ENCODE data around the gene DOCK11. TPM values are rescaled to one million over a fixed set of nuclear protein-coding genes. Genes with fewer than 3 reads are reported as not detected.

Gene DOCK11
- total and polyA plus RNA-seq, 2 donors (not counting 3 experiments of a cell fraction or from before 2014, with no cell fraction given): 0.37 to 0.86 TPM

DNA sequence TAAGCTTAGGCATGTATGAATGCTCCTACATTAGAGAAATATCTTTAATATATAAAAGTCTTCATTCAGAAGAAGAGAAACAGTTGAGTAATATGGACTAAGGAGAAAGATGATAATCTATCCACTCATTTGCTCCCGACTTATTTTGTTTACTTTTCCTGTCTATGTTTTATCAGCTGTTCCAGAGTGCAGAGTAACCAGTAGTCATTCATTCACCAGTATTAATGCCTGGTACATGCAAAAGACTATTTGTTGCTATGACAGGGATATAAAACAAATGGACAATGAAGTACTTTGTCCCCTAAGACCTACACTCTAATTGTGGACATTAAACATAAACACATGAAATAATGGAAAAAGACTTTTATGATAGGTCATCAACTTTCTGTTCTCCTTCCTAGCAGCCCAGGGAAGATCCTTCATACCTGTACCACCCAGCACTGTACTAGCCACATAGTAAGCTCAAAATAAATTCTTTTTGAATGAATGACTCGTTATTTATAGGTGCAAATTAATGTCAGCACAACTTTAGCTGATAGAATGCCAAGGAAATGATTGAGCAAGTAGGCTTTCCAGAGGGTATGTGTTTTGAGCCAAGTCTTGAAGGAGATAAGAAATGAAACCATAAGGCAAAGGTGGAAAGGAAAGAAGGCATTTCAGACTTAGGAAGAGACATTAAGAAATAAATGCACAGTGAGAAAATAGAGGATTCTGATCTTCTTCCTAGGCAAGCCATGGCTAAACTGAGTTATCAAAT is 186.8 kb downstream of the DOCK11 start:
- no TSS peak for BruUV-seq (replicated peaks)
- intact Hi-C loops (cut with micrococcal nuclease) (no loop called here), dilution Hi-C loops (cut with MboI; ENCODE audit: extremely low pct_ligation_motif_present, low sequenced_read_pairs) (no loop called here)
- Histone ChIP-seq H3K4me1 (ENCODE audit: control insufficient read depth, extremely low read depth, insufficient read depth, low read length) (no peaks in the 10 kb centered on the region), H3K36me3 (ENCODE audit: control insufficient read depth in 2 of 2, extremely low read depth in 1 of 2, insufficient read depth in 2 of 2, low read length in 2 of 2) (no peaks in the 10 kb centered on the region), H3K4me2 (ENCODE audit: insufficient read depth, low read length) (no peak overlapping the region), H3K9ac (replicated peaks; ENCODE audit: extremely low read depth, insufficient read depth, low read length) (no peak overlapping the region), H3K9me3 (replicated peaks; ENCODE audit: control insufficient read depth, insufficient read depth, low read length) (no peaks in the 10 kb centered on the region), H3K9me1 (replicated peaks; ENCODE audit: control insufficient read depth, extremely low read depth, insufficient read depth, low read length) (no peaks in the 10 kb centered on the region), H2AFZ (ENCODE audit: low read depth, low read length) (no peak overlapping the region), H4K20me1 (replicated peaks; ENCODE audit: control insufficient read depth, extremely low read depth, insufficient read depth, low read length) (no peaks in the 10 kb centered on the region), H3K27me3 (ENCODE audit: control insufficient read depth in 2 of 2, insufficient read depth in 2 of 2, low read length in 2 of 2) (no peaks in the 10 kb centered on the region), H3K27ac (ENCODE audit: insufficient read depth, low read depth, low read length) (no peak overlapping the region), H3K79me2 (ENCODE audit: control insufficient read depth, insufficient read depth, low read length) (no peaks in the 10 kb centered on the region), H3K4me3 (replicated peaks in 1 of 3; ENCODE audit: insufficient read depth in 1 of 3, low read depth in 1 of 3, low read length in 3 of 3) (no peak overlapping the region)
- CTCF ChIA-PET: no interaction called here
- TF ChIP-seq MYC (IDR thresholded peaks at IDR 0.05; ENCODE audit: low read depth, low read length) (no peak), JUN (IDR thresholded peaks at IDR 0.05; ENCODE audit: borderline replicate concordance, insufficient read depth, insufficient read length, low read depth) (no peak), GATA2 (IDR thresholded peaks at IDR 0.05; ENCODE audit: insufficient read depth, insufficient read length, low read depth, low read length) (no peak), POLR2A (IDR thresholded peaks at IDR 0.05; ENCODE audit: low read depth, low read length) (no peak), POLR2AphosphoS5 (IDR thresholded peaks at IDR 0.05; ENCODE audit: insufficient read depth, low read depth, low read length) (no peak), FOS (IDR thresholded peaks at IDR 0.05; ENCODE audit: borderline replicate concordance, insufficient read depth, low read length) (no peak), EZH2 (IDR thresholded peaks at IDR 0.05; ENCODE audit: borderline replicate concordance, low read depth, low read length, severe bottlenecking) (no peak)
- TF ChIP-seq, protein P1, sequence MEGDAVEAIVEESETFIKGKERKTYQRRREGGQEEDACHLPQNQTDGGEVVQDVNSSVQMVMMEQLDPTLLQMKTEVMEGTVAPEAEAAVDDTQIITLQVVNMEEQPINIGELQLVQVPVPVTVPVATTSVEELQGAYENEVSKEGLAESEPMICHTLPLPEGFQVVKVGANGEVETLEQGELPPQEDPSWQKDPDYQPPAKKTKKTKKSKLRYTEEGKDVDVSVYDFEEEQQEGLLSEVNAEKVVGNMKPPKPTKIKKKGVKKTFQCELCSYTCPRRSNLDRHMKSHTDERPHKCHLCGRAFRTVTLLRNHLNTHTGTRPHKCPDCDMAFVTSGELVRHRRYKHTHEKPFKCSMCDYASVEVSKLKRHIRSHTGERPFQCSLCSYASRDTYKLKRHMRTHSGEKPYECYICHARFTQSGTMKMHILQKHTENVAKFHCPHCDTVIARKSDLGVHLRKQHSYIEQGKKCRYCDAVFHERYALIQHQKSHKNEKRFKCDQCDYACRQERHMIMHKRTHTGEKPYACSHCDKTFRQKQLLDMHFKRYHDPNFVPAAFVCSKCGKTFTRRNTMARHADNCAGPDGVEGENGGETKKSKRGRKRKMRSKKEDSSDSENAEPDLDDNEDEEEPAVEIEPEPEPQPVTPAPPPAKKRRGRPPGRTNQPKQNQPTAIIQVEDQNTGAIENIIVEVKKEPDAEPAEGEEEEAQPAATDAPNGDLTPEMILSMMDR (IDR thresholded peaks at IDR 0.05; ENCODE audit: extremely low read depth in 1 of 2, insufficient read depth in 1 of 2, low read depth in 1 of 2, low read length in 2 of 2): no peak
- TF ChIP-seq, protein P2, sequence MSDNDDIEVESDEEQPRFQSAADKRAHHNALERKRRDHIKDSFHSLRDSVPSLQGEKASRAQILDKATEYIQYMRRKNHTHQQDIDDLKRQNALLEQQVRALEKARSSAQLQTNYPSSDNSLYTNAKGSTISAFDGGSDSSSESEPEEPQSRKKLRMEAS (IDR thresholded peaks at IDR 0.05; ENCODE audit: insufficient read depth, insufficient read length): no peak
- FAIRE-seq (no peak), DNase-seq (ENCODE audit: low read depth, low spot score) (peak; percentile 57)
- POLR2A ChIA-PET: no interaction called here
